HTR-8/SVneo (cell line): Measurements from ENCODE around the gene SPEF1.

Experiments
- DNase-seq: peaks from one replicate; pipeline ENCODE4 v3.0.0; 2011; ENCODE audit warnings: low spot score, mixed read lengths; ENCODE audit not compliant: insufficient read length
- FAIRE-seq: peaks from 2 replicates; lab custom pipeline; 2011; peaks lifted over from hg19 to GRCh38; lab: Jason Lieb, UNC

The SPEF1 gene

DNA sequence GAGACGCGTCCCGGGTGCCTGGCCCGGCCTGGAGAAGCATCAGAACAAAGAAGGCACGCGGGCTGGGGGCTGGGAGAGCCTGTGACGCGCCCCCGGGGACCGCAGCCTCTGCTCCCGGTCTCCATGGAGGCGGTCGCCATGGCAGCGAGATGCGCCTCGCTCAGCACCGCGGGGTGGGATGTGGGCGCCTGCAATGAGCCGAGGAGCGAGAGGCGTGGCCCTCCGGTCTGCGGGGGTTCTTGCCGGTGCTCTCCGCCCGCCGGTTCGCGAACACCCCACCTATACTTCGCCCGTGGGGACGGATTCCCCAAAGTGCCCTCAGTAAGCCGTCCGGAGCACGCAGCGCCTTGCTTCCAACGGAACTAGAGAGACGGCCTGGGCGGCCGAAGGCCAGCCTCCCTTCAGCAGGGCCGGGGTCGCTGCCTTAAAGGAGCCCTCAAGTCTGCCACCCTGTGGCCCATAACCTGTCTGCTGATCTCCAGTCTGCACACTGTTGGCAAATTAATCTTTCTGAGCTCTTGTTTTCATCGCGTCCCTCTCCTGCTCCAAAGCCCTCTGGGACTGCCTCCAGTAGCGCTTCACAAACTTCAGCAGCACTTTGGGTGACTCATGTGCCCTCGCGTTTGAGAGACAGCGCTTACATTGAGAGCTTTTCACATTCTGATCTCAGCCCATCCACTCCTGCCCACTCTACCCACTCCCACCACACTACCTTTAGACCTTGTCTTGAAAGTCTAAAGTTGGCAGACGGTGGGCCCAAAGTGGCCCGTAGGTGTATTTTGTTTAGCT, 12.7 kb downstream of the SPEF1 start:
- FAIRE-seq: peak; percentile 68

DNA sequence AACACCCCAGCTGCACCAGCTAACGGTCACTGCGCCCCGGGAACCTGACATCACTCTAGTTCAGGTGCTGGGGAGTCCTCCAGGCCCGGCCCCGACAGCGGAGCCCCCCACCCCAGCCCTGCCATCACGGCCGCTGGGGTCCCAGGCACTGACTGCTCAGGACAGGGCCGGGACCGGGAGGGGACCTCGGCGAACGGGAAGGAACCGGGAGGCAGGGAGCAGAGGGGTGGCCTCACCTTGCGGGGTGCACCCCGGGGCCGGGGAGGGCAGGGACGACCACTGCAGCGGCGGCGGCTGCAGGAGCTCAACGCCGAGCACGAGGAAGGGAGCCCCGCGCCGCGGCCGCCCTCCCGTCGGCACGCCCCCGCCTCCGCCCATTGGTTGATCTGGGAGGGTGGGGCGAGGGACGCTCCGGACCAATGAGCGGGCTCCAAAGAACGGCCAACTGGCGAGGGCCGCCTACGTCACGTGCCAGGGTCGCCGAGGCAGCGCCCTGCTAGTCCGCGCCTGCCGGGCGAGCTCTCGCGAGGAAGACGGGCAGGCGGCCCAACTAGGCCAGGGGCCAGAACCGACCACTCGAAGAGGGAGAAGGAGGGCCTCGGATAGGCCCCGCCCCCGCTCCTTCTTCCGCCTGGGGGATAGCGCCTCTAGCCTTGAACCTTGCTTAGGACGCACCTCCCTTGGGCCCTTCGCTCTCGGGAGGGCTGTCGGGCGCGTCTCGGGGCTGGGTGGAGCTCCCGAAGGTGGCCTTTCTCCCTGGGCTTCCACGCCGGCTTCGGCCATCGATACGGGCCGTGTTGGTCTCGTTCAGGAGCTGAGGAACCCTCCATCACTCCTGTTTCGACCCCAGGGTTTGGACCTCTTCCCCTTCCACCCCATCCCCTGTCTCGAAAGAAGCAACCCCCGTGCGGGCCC, 13.6 kb downstream of the SPEF1 start, which contains the start of gene ADISSP:
TSS of gene ADISSP (minus strand) at position 327 of the 915 bp plus-strand sequence. CDS start 7,653 bp downstream, outside the sequence.
- FAIRE-seq (peak; percentile 99), DNase-seq (peak; percentile 99)

More for the DNA sequence above, 12.7 kb downstream of the SPEF1 start:
- DNase-seq: peak; percentile 69

DNA sequence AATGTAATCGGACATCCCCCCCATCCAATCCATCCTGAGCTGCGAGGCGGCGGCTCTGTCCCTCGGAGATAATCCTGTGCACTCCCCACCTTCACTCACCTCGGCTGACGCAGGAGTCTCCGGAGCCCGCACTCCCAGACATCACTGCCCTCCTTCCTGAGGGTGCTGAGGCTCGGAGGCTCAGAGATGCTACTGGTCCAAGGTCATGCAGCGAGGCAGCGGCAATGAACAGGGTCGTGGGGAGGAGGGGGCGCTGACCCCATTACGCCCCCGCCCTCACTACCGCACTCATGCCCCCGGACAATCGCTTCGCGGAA, 14.2 kb downstream of the SPEF1 start:
- DNase-seq (no peak), FAIRE-seq (no peak)

DNA sequence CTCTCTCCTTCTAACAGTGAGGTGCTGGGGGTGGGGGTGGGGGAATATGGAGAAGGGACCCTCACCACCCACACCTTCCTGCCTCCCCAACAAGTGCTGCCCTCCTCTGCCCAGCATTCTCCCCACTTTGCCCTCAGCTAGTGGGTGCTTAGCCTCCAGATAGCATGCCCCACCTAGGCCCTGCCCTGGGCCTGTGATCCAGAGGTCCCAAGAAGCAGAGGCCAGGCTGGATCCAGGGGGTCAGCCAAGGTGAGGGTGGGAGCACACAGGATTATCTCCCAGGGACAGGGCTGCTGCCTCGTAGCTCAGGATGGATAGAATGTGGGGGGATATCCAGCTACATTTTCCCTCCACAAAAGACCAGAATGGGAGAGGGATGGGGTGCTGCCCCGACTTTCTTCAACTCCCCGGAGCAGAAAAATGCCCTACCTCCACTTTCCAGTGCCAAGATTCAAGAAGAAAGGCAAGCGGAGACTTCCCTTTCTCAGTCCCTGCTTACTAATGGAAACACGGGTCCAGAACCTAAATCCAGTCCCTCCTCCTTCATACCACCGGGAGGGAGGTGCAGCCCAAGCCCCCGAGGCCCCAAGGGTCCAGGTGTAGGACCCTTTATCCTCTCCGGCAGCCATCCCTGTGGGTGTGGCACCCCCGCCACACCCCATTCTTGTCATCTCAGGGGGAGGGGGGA, 14.7 kb downstream of the SPEF1 start:
- no peak for FAIRE-seq
- no peak for DNase-seq

- DNase-seq (no peak), FAIRE-seq (no peak)
Measured at GRCh38 chr20:3765171-3765882, 15.9 kb downstream of the SPEF1 start.

DNA sequence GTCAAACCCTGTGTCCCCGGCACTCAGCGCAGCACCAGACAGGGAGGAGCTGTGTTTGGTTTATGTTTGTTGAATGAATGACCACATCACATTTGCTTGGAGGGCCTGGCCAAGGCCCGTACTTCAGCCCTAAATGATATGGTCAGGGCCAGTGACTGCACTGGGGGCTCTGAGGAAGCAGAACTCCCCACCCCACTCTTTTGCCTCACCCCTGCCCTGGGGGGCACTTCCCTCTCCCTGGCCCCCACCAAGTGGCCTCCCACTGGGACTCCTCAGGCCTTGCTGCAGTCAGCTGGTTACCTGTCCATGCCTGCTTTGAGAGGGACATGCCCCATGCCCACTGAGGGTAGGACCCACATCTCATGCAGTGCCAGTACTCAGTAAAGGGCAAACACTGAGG, 16.6 kb downstream of the SPEF1 start:
- FAIRE-seq: no peak
- no peak for DNase-seq

DNA sequence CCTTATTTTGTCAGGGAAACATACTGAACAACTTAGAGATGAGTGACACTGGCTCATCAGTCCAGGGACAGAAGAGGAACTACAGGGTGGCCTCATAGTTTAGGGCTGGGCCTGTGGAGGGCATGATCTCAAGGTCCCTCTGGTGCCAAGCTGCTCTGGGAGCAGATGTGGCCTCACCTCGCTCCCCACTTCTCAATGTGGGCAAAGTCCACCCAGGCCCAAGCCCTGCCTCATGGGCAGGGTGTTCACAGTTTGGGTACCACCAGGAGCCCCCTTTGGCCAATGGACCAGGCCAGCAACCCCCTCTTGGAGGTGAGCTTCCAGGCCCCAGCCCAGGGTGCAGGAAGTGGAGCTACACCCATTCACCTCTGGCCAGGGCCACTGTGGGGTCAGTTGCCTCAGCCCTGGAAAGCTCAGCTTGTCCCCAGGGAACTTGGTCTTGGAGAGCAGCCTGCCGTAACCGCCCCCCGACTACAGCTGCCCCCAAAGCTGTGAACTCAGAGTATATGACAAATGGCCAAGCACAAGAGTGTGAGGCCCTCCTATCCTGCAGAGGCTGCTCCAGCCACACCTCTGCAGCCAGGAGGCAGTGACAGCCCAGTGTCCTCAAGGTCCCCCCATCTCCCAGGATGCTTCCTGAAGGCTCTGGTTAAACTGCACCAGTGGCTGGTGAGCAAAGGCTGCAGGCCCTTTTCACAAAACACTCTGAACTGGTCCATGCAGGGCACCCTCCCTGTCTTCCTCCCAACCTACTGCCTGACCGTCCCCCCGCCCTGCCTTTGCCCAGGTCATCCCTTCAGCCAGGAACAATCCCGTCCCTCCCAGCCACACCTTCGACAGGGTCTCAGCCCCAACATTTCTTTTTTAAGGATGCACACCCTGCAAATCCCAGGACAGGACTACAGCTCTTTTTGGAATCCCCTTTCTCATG, 17.3 kb downstream of the SPEF1 start:
- DNase-seq (no peak), FAIRE-seq (no peak)

DNA sequence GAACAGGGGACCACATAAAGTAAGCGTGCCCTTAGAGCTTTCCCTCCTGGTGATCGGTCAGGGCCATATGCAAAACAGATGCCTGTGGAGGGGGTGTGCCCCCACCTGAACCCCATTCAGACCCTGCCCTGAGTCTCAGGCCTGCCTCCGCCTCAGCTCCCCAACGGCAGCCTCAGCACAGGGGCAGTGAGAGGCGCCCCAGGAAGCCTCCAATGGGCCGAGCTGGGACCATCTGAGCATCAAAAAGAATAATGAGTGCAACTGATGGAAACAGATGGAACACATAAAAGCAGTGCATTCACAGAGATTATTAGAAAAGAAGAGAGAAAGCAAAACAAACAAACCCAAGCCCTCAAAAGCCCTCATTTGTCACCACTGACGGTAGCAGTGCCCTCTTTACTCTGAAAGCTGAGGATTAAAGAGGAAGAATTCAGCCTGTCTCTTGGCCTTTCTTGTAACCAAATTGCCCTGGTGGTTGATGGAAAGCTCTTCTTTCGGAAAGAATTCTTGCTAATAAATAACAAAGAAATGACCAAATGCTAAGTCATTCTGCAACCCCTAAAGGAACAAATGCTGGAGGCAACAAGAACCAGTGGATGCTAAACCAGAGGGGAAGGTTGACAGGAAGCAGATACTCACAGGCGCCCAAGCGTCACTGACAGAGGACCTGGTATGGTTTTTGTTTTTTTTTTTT, 20.4 kb downstream of the SPEF1 start:
- no peak for DNase-seq

DNA sequence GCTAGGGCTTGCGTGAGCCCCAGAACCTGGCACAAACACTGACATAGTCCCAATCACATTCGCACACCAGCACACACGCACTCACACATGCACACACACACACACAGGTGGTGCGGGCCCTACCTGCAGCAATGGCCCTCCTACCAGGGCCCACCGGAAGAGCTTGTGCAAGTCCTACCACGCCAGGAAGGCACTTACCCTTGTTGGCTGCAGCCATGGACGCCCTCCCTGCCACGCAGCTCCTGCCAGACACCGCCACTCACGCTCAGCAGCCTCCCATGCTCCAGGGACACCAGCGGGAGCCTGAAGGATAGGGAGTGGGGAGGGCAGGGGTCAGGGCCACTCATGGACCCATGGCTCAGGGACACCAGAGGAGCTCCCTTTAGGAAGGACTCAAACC, 21.4 kb downstream of the SPEF1 start:
- FAIRE-seq: no peak
- DNase-seq: no peak

More for the DNA sequence above, 20.4 kb downstream of the SPEF1 start:
- FAIRE-seq: no peak

- no peak for FAIRE-seq
- no peak for DNase-seq
Measured at GRCh38 chr20:3759316-3759823, 21.9 kb downstream of the SPEF1 start.

GRCh38 chr20:3758566-3758965, 22.7 kb downstream of the SPEF1 start:
- DNase-seq (no peak), FAIRE-seq (no peak)

DNA sequence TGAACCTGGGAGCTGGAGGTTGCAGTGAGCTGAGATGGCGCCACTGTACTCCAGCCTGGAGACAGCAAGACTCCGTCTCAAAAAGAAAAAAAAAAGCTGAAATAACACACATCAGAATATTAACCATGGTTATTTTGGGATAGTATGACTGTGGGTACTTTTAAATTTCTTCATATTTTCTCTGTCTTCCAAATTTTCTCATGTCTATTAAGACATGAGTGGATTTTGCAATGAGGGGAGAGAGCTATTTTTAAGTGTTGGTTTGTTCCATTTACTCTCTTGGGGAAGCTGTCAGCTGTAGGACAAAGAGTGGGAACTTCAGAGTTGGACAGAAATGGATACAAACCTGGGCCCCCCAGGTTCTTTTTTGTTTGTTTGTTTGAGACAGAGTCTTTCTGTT, 24.0 kb downstream of the SPEF1 start:
- DNase-seq: no peak
- FAIRE-seq: no peak

DNA sequence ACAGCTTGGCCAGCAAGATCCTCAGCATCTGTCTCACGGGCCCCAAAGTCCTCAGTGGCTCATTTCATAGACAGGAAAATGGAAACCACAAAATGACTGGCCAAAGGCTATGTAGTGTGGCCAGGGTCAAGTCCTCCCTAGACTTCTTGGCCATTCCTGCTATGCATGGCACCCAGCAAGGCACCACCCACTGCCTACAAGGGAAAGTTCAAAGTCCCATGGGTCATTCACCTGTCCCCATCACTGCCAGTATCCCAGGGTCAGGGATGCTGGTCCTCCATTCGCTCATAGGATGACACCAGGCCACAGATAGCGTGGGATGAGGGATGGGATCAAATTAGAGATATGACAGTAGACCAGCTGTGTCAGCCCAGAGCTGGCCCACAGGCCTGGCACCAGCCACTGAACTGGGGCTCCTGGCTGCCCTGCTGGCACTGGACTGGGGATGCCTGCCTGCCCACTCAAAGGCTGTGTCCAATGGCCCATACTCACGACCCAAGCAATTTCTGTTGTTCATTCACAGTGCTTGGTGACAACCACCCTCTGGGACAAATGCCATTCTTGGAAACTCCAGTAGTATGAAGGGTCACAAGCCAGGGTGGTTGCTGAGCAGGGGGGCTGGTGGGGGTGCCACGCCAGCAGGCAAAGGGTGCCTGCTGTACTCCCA, 25.3 kb downstream of the SPEF1 start:
- no peak for DNase-seq
- FAIRE-seq: no peak

GRCh38 chr20:3755269-3755668, 26.0 kb downstream of the SPEF1 start:
- FAIRE-seq: no peak
- no peak for DNase-seq

DNA sequence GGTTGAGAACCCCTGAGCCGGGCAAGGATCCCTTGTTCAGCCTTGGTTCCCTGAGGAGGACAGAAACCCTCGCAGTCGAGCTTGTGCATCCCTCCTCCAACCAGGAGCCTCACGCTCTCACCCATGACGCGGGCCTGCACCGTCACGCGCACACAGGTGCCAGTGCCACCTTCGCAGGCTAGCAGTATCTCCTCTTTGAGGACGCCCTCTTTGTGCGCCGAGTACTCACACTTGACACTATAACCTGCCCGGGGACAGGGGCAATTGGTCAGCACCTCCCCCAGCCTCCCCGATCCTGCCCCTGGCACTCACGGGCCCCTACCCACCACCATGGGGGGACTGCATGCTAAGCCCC, 27.0 kb downstream of the SPEF1 start:
- no peak for FAIRE-seq

GRCh38 chr20:3753501-3754275, 27.6 kb downstream of the SPEF1 start:
- FAIRE-seq (no peak), DNase-seq (no peak)

More for the DNA sequence above, 27.0 kb downstream of the SPEF1 start:
- DNase-seq: no peak

DNA sequence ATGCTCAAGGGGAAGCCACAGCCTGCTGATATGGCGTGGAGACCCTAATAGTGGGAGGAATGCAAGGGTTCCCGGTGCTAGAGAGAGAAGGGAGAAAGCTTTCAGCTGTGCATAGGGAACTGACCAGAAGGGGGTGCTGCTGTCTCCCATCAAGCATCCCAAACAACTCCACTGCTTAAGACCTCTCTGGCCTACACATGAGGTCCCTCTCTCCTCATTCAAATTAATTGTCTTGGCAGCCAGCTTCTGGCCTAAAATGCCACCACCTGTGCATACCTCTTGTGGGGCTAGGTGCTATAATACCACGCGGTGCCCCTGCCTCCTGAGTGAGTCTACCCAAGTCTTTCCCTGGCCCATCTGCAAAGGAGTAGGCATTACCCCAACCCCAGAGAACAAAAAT, 28.1 kb downstream of the SPEF1 start:
- peak; percentile 67 for FAIRE-seq
- DNase-seq: peak; percentile 74
